ENCODE results near the gene HTR3A.

Gene HTR3A

DNA sequence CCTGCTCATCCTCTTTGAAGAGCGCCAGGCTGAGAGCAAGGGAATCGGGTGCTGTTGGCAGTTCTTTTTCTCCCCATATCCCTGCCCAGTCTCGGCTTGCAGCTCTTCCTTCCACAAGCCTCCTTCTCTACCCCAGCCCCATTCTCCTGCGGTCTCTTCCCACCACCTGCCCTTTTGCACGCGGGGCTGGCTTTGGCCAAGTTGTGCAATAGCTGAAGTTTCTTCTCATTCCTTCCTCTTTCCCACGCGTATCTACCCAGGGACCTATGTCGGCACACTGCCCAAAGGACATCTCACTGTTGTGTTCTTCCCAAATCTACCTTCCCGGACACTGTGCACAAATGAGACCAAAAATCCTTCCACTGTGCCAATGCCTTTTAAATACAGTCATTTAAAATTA, 22.3 kb upstream of the HTR3A start:
- H3K36me3 ChIP-seq (ENCODE audit: insufficient read depth, low read length): no peaks in the 10 kb centered on the region
- no peaks in the 10 kb centered on the region for H3K9me2 ChIP-seq (ENCODE audit: low read depth, low read length)
- H3K9me3 ChIP-seq (ENCODE audit: low read length): no peaks in the 10 kb centered on the region
- no peaks in the 10 kb centered on the region for H4K20me1 ChIP-seq (ENCODE audit: insufficient read depth, low read length)
- H3K79me2 ChIP-seq (ENCODE audit: insufficient read depth, low read length): no peaks in the 10 kb centered on the region
- no peak overlapping the region for H2AFZ ChIP-seq (ENCODE audit: low read length)
- TF ChIP-seq EZH2 (IDR thresholded peaks at IDR 0.05; ENCODE audit: borderline replicate concordance, low read length): no peak
- TF ChIP-seq, protein P1, sequence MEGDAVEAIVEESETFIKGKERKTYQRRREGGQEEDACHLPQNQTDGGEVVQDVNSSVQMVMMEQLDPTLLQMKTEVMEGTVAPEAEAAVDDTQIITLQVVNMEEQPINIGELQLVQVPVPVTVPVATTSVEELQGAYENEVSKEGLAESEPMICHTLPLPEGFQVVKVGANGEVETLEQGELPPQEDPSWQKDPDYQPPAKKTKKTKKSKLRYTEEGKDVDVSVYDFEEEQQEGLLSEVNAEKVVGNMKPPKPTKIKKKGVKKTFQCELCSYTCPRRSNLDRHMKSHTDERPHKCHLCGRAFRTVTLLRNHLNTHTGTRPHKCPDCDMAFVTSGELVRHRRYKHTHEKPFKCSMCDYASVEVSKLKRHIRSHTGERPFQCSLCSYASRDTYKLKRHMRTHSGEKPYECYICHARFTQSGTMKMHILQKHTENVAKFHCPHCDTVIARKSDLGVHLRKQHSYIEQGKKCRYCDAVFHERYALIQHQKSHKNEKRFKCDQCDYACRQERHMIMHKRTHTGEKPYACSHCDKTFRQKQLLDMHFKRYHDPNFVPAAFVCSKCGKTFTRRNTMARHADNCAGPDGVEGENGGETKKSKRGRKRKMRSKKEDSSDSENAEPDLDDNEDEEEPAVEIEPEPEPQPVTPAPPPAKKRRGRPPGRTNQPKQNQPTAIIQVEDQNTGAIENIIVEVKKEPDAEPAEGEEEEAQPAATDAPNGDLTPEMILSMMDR (IDR thresholded peaks at IDR 0.05; ENCODE audit: low read length): no peak
- no peaks in the 10 kb centered on the region for H3F3A ChIP-seq (ENCODE audit: insufficient read depth, low read length)
- no peaks in the 10 kb centered on the region for H3K27me3 ChIP-seq (ENCODE audit: insufficient read depth, low read length)
- no peak overlapping the region for H3K4me2 ChIP-seq (ENCODE audit: low read length)
- no peak overlapping the region for H3K27ac ChIP-seq (ENCODE audit: low read depth, low read length, poor library complexity, severe bottlenecking)
- H3K4me1 ChIP-seq (ENCODE audit: insufficient read depth, low read length, severe bottlenecking): no peaks in the 10 kb centered on the region
- H3K9ac ChIP-seq (ENCODE audit: low read length): no peak overlapping the region
- H3K4me3 ChIP-seq (ENCODE audit: low read depth, low read length, poor library complexity, severe bottlenecking): no peak overlapping the region

- TF ChIP-seq, protein P1 (IDR thresholded peaks at IDR 0.05; ENCODE audit: low read length): no peak
- no peaks in the 10 kb centered on the region for H4K20me1 ChIP-seq (ENCODE audit: insufficient read depth, low read length)
- H2AFZ ChIP-seq (ENCODE audit: low read length): no peak overlapping the region
- H3K9ac ChIP-seq (ENCODE audit: low read length): no peak overlapping the region
- no peaks in the 10 kb centered on the region for H3K79me2 ChIP-seq (ENCODE audit: insufficient read depth, low read length)
- no peaks in the 10 kb centered on the region for H3K4me1 ChIP-seq (ENCODE audit: insufficient read depth, low read length, severe bottlenecking)
- no peak overlapping the region for H3K27ac ChIP-seq (ENCODE audit: low read depth, low read length, poor library complexity, severe bottlenecking)
- H3K36me3 ChIP-seq (ENCODE audit: insufficient read depth, low read length): no peaks in the 10 kb centered on the region
- no peaks in the 10 kb centered on the region for H3K27me3 ChIP-seq (ENCODE audit: insufficient read depth, low read length)
- no peaks in the 10 kb centered on the region for H3F3A ChIP-seq (ENCODE audit: insufficient read depth, low read length)
- no peaks in the 10 kb centered on the region for H3K9me3 ChIP-seq (ENCODE audit: low read length)
- H3K9me2 ChIP-seq (ENCODE audit: low read depth, low read length): no peaks in the 10 kb centered on the region
- H3K4me3 ChIP-seq (ENCODE audit: low read depth, low read length, poor library complexity, severe bottlenecking): no peak overlapping the region
- no peak overlapping the region for H3K4me2 ChIP-seq (ENCODE audit: low read length)
Observed at GRCh38 chr11:113954235-113954634, 20.7 kb upstream of the HTR3A start.

DNA sequence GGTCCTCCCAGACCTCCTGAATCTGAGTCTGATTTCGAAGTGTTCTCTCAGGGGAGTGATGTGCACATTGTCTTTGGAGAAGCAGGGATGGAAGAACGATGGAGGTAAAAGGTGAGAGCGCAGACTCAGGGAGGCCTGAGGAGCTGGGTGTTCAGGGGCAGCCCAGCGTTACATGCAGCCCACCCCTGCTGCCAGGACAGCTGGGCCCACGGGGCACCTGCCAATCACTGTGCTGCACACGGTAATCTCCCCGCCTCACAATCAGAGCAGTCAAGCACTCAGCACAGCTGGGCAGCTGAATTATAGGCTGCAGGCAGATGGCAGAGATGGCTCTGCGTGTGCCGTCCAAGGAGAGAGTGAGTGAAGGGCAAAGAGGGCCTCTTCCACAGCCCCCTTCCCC, 17.9 kb upstream of the HTR3A start:
- H3K9ac ChIP-seq (ENCODE audit: low read length): no peak overlapping the region
- TF ChIP-seq, protein P1 (IDR thresholded peaks at IDR 0.05; ENCODE audit: low read length): no peak
- TF ChIP-seq EZH2 (IDR thresholded peaks at IDR 0.05; ENCODE audit: borderline replicate concordance, low read length): no peak
- no peak overlapping the region for H3K27ac ChIP-seq (ENCODE audit: low read depth, low read length, poor library complexity, severe bottlenecking)
- H3K4me3 ChIP-seq (ENCODE audit: low read depth, low read length, poor library complexity, severe bottlenecking): no peak overlapping the region
- no peaks in the 10 kb centered on the region for H3K27me3 ChIP-seq (ENCODE audit: insufficient read depth, low read length)
- no peaks in the 10 kb centered on the region for H3K9me3 ChIP-seq (ENCODE audit: low read length)
- H3K4me1 ChIP-seq (ENCODE audit: insufficient read depth, low read length, severe bottlenecking): no peaks in the 10 kb centered on the region
- no peaks in the 10 kb centered on the region for H3K79me2 ChIP-seq (ENCODE audit: insufficient read depth, low read length)
- no peaks in the 10 kb centered on the region for H4K20me1 ChIP-seq (ENCODE audit: insufficient read depth, low read length)
- H3K36me3 ChIP-seq (ENCODE audit: insufficient read depth, low read length): no peaks in the 10 kb centered on the region
- no peaks in the 10 kb centered on the region for H3K9me2 ChIP-seq (ENCODE audit: low read depth, low read length)
- H2AFZ ChIP-seq (ENCODE audit: low read length): no peak overlapping the region
- H3K4me2 ChIP-seq (ENCODE audit: low read length): no peak overlapping the region
- H3F3A ChIP-seq (ENCODE audit: insufficient read depth, low read length): no peaks in the 10 kb centered on the region

Measured in OCI-LY1 (cell line).